ENCODE results near the gene MIPOL1. TPM values are rescaled to one million over a fixed set of nuclear protein-coding genes. Genes with fewer than 3 reads are reported as not detected.

MIPOL1 gene
- total and polyA plus RNA-seq, 2 of the 4 experiments (the other 2 are of a cell fraction) = 2.7 to 5.9 TPM

DNA sequence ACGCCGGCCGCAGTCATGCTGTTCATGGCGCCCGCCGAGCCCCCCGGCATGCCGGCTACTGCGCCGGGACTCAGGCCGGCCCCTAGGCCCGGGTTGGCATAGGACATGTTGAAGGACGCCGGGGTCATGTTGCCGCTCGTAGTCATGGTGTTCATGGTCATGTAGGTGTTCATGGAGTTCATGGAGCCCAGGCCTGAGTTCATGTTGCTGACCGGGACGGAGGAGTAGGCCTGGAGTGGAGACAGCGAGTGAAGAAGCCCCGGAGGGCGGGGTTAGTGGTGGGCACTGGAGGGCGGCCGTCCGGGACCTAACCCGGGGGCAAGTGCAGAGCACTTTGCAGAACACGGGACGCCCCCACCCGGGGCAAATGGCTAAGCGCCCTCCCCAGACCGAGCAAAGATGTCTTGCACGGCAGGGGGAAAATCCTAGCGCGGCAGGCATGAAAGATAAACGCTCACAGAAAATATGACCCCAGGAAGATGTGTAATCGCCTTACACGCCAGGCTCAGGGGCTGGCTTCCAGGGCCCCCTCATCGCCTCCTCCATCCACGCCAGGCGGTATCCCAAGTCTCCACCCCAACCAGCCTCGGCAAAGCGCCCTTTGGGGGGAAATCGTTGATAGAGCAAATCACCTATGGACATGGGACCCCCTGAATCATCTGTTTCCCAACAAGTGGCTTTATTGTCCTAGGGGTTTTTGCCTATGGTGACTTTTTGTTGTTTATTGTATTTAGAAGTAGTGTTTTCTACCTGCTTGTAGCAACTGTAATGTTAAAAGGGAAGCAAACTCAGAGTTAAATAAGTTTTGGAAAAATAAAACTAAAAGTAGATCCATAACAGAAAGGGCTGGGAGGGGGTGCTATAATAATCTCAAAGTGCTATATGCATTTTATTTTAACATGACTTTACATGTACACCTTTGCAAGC is 395.0 kb downstream of the MIPOL1 start (continued):
- TF ChIP-seq MAZ (IDR thresholded peaks at IDR 0.05; ENCODE audit: borderline replicate concordance, low read depth, low read length) = no peak
- TF ChIP-seq FOS (IDR thresholded peaks at IDR 0.05; ENCODE audit: low read depth, low read length) = no peak

DNA sequence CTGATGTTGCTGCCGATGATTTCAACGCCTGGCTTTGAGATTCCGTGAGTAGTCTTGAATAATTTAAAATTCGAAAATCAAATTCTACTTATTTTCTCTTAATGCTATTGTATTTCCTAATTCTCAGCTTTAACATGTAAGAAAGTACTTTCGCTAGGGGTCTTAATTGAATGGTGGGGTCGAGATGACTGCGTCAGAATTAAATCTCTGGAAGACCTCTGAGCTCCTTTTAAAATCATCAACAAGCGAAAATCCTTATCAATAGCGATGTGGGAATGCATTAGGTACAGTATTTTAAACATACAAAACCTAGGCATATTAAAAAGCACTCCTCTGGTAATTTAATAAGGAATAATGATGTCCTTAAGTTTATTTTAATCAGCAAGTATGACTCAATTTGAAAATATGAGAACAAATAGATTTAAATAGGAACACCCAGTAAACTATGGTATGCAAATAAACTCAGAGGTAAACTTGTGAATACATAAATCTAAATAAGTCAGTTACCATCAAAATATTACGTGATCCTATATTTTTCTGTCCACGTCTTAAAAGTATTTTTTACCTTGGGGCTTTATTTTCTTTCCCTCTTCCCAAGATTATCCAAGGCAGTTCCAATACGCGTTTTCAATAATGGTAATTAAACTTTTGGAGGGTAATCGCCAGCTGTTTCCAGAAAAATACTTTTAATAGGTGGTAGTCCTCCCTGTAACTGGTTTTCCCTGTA is 395.9 kb downstream of the MIPOL1 start:
- H4K8ac ChIP-seq (ENCODE audit: low read depth in 2 of 2, low read length in 2 of 2) = no peak overlapping the region
- H2BK5ac ChIP-seq (ENCODE audit: low read depth, low read length, poor library complexity, severe bottlenecking) = no peak overlapping the region
- no peak overlapping the region for H3K27ac ChIP-seq (ENCODE audit: insufficient read depth, low read length)
- no peak overlapping the region for H3K4ac ChIP-seq (ENCODE audit: low read depth, low read length)
- H3K9me3 ChIP-seq (ENCODE audit: control insufficient read depth, insufficient read depth, low read length) = peaks cover 21% of the 10 kb centered on the region
- intact Hi-C loops (cut with micrococcal nuclease) = loop anchor here (1.0 kb wide), 2 partner anchors 281 to 347 kb away; no protein-coding TSS in a partner anchor
- no peak overlapping the region for H3K18ac ChIP-seq (ENCODE audit: low read depth, low read length)
- in situ Hi-C loops (cut with MboI; ENCODE audit: low sequenced_read_pairs) = no loop called here
- no peak overlapping the region for H2BK15ac ChIP-seq (ENCODE audit: low read depth, low read length)
- H3K4me2 ChIP-seq (ENCODE audit: low read depth, low read length) = peak overlapping the region; percentile 11; the same call in 1 of the 2 replicates
- H4K91ac ChIP-seq (ENCODE audit: insufficient read depth, low read depth, low read length) = no peak overlapping the region
- no peak overlapping the region for H2AFZ ChIP-seq (replicated peaks; ENCODE audit: low read length, poor library complexity)
- no peak overlapping the region for H3K14ac ChIP-seq (replicated peaks; ENCODE audit: low read depth, low read length)
- peaks cover 76% of the 10 kb centered on the region for H3K27me3 ChIP-seq (ENCODE audit: control insufficient read depth, insufficient read depth, low read length)
- H3K4me1 ChIP-seq (ENCODE audit: control insufficient read depth, insufficient read depth, low read length) = peaks cover 3% of the 10 kb centered on the region; the same call in 1 of the 2 replicates
- no peak overlapping the region for H3K9ac ChIP-seq (ENCODE audit: low read depth, low read length)
- no peaks in the 10 kb centered on the region for H3K79me1 ChIP-seq (ENCODE audit: low read depth in 1 of 2, low read length in 2 of 2)
- dilution Hi-C loops (cut with HindIII; ENCODE audit: low sequenced_read_pairs, unreplicated experiment) = no loop called here
- WGBS, 2 experiments (ENCODE audit: extremely low coverage in 2 of 2, insufficient read length in 1 of 2) = no CpG with 5 or more reads among the region's 14 CpGs
- H2BK120ac ChIP-seq (ENCODE audit: low read depth, low read length) = no peak overlapping the region
- no peak overlapping the region for H3K56ac ChIP-seq (ENCODE audit: extremely low read depth, insufficient read depth, low read length)
- H3K4me3 ChIP-seq (ENCODE audit: insufficient read depth, low read depth, low read length) = no peak overlapping the region; the same call in 1 of the 2 replicates
- CTCF ChIA-PET = interaction anchor here (0.6 to 1.0 kb wide), 5 partner anchors 30 to 485 kb away, joined by 3 to 5 read pairs (median 3); no protein-coding TSS in a partner anchor
- no peak overlapping the region for H2AK9ac ChIP-seq (replicated peaks; ENCODE audit: low read depth, low read length, poor library complexity)
- 0 out of 2 replicates have a peak, but pooled peaks cover 3% of the 10 kb centered on the region for H3K9me1 ChIP-seq (ENCODE audit: insufficient read depth, low read length)
- no peak for ATAC-seq (ENCODE audit: low read depth)
- H2AK5ac ChIP-seq (ENCODE audit: low read depth, low read length) = no peak overlapping the region
- DNase-seq = no peak
- no peaks in the 10 kb centered on the region; the same call in 1 of the 2 replicates for H4K20me1 ChIP-seq (ENCODE audit: insufficient read depth, low read length)
- POLR2A ChIA-PET (ENCODE audit: unreplicated experiment) = no interaction called here
- H2BK20ac ChIP-seq (ENCODE audit: low read depth, low read length) = no peak overlapping the region
- H3K23ac ChIP-seq (ENCODE audit: low read depth, low read length) = no peak overlapping the region
- TSS peak; percentile 55 for BruUV-seq (replicated peaks)
- no peak overlapping the region for H4K5ac ChIP-seq (ENCODE audit: low read depth, low read length)
- H3K36me3 ChIP-seq (ENCODE audit: control insufficient read depth, insufficient read depth, low read length) = no peaks in the 10 kb centered on the region
- TF ChIP-seq POLR2A (IDR thresholded peaks at IDR 0.05; ENCODE audit: low read depth, low read length) (no peak), MXI1 (IDR thresholded peaks at IDR 0.05; ENCODE audit: borderline replicate concordance, low read depth, low read length) (no peak), RFX5 (IDR thresholded peaks at IDR 0.05; ENCODE audit: low read depth, low read length) (no peak), MAZ (IDR thresholded peaks at IDR 0.05; ENCODE audit: borderline replicate concordance, low read depth, low read length) (no peak), CEBPB (IDR thresholded peaks at IDR 0.05; ENCODE audit: low read depth, low read length) (no peak), RCOR1 (IDR thresholded peaks at IDR 0.05; ENCODE audit: insufficient replicate concordance, low read length) (no peak), RAD21 (IDR thresholded peaks at IDR 0.05; ENCODE audit: low read length) (no peak), SMC3 (IDR thresholded peaks at IDR 0.05; ENCODE audit: low read depth, low read length) (no peak), NFE2L2 (IDR thresholded peaks at IDR 0.05; ENCODE audit: low read depth, low read length) (no peak)
- TF ChIP-seq, protein P1, sequence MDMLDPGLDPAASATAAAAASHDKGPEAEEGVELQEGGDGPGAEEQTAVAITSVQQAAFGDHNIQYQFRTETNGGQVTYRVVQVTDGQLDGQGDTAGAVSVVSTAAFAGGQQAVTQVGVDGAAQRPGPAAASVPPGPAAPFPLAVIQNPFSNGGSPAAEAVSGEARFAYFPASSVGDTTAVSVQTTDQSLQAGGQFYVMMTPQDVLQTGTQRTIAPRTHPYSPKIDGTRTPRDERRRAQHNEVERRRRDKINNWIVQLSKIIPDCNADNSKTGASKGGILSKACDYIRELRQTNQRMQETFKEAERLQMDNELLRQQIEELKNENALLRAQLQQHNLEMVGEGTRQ (IDR thresholded peaks at IDR 0.05; ENCODE audit: low read depth, low read length) = no peak
- TF ChIP-seq, protein P2, sequence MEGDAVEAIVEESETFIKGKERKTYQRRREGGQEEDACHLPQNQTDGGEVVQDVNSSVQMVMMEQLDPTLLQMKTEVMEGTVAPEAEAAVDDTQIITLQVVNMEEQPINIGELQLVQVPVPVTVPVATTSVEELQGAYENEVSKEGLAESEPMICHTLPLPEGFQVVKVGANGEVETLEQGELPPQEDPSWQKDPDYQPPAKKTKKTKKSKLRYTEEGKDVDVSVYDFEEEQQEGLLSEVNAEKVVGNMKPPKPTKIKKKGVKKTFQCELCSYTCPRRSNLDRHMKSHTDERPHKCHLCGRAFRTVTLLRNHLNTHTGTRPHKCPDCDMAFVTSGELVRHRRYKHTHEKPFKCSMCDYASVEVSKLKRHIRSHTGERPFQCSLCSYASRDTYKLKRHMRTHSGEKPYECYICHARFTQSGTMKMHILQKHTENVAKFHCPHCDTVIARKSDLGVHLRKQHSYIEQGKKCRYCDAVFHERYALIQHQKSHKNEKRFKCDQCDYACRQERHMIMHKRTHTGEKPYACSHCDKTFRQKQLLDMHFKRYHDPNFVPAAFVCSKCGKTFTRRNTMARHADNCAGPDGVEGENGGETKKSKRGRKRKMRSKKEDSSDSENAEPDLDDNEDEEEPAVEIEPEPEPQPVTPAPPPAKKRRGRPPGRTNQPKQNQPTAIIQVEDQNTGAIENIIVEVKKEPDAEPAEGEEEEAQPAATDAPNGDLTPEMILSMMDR (conservative IDR thresholded peaks at IDR 0.05; ENCODE audit: low read depth, low read length) = no peak
